Osteoblast (primary cell): ENCODE data around the gene APBB1IP. TPM values are rescaled to one million over a fixed set of nuclear protein-coding genes. Genes with fewer than 3 reads are reported as not detected.

Source experiments
- DNase-seq: peaks from one replicate; pipeline ENCODE4 v3.0.0; 2011; ENCODE audit warnings: low spot score, mixed read lengths; ENCODE audit not compliant: insufficient read length; ENCODE audit errors: missing footprints
- H2AFZ ChIP-seq: 2 replicates; pipeline ENCODE4 v1.6.0; 2011; ENCODE audit warnings: mild to moderate bottlenecking, low read length
- H3K27ac ChIP-seq: 2 replicates; pipeline ENCODE4 v1.5.1; 2011; ENCODE audit warnings: mild to moderate bottlenecking, low read depth, low read length, moderate library complexity
- H3K27me3 ChIP-seq: 2 replicates; pipeline ENCODE4 v1.6.0; 2012; ENCODE audit warnings: mild to moderate bottlenecking, control low read depth, inconsistent platforms, low read length, moderate library complexity; ENCODE audit not compliant: insufficient read depth
- H3K36me3 ChIP-seq: 2 replicates; pipeline ENCODE4 v1.5.1; 2011; ENCODE audit warnings: mild to moderate bottlenecking, low read length, control low read depth, moderate library complexity; ENCODE audit not compliant: insufficient read depth
- H3K4me1 ChIP-seq: 2 replicates; pipeline ENCODE4 v1.5.1; 2011; ENCODE audit warnings: mild to moderate bottlenecking, low read length, control low read depth, moderate library complexity; ENCODE audit not compliant: insufficient read depth
- H3K4me2 ChIP-seq: 2 replicates; pipeline ENCODE4 v1.6.0; 2011; ENCODE audit warnings: mild to moderate bottlenecking, low read length; ENCODE audit not compliant: insufficient read depth
- H3K4me3 ChIP-seq: fragments of 200-600 bp; sonication (generic); 3 replicates; pipeline ENCODE4 v1.5.1; 2012; ENCODE audit warnings: mild to moderate bottlenecking, low read length, inconsistent platforms; ENCODE audit not compliant: insufficient read depth
- H3K79me2 ChIP-seq: 2 replicates; pipeline ENCODE4 v1.6.0; 2012; ENCODE audit warnings: mild to moderate bottlenecking, low read length, control low read depth, inconsistent platforms; ENCODE audit not compliant: insufficient read depth
- H3K9me3 ChIP-seq: 2 replicates; pipeline ENCODE4 v1.5.1; 2011; ENCODE audit warnings: low read depth, low read length, control low read depth
- H4K20me1 ChIP-seq: 2 replicates; pipeline ENCODE4 v1.6.0; 2012; ENCODE audit warnings: mild to moderate bottlenecking, low read length, control low read depth; ENCODE audit not compliant: insufficient read depth
- CTCF ChIP-seq: IDR thresholded peaks from 2 replicates; pipeline ENCODE4 v1.5.1; 2011; ENCODE audit warnings: mild to moderate bottlenecking, low read depth, low read length, moderate library complexity; ENCODE audit errors: extremely low read depth
- total RNA-seq: library from RNA; depleted of rRNA; stranded (reverse); fragments of >200 nt; gene quantifications from 2 replicates; pipeline ENCODE4 v1.2.3, GENCODE V29; 2012

Gene APBB1IP
- total RNA-seq, 1 donor, result 14.8 TPM

GRCh38 chr10:26528048-26528447 lies 89.9 kb downstream of the APBB1IP start:
- no peak for DNase-seq
- H3K4me1 ChIP-seq, result no peaks in the 10 kb centered on the region
- H3K4me3 ChIP-seq, result no peak overlapping the region
- H3K27me3 ChIP-seq, result no peaks in the 10 kb centered on the region
- H3K36me3 ChIP-seq, result no peaks in the 10 kb centered on the region
- no peak overlapping the region for H3K27ac ChIP-seq
- no peaks in the 10 kb centered on the region for H3K9me3 ChIP-seq
- H3K79me2 ChIP-seq, result no peaks in the 10 kb centered on the region
- no peaks in the 10 kb centered on the region for H4K20me1 ChIP-seq
- TF ChIP-seq CTCF, result no peak
- no peak overlapping the region for H3K4me2 ChIP-seq
- no peak overlapping the region for H2AFZ ChIP-seq

- Histone ChIP-seq H3K4me3 (no peak overlapping the region), H3K79me2 (no peaks in the 10 kb centered on the region), H3K27me3 (no peaks in the 10 kb centered on the region), H3K36me3 (no peaks in the 10 kb centered on the region), H3K9me3 (no peaks in the 10 kb centered on the region), H4K20me1 (no peaks in the 10 kb centered on the region), H3K27ac (no peak overlapping the region), H2AFZ (no peak overlapping the region), H3K4me1 (no peaks in the 10 kb centered on the region), H3K4me2 (no peak overlapping the region)
- DNase-seq, result no peak
- no peak for TF ChIP-seq CTCF
Measured at GRCh38 chr10:26528715-26529393, 90.7 kb downstream of the APBB1IP start.

- no peak for DNase-seq
- Histone ChIP-seq H4K20me1 (no peaks in the 10 kb centered on the region), H2AFZ (no peak overlapping the region), H3K27ac (no peak overlapping the region), H3K27me3 (no peaks in the 10 kb centered on the region), H3K4me3 (no peak overlapping the region), H3K9me3 (no peaks in the 10 kb centered on the region), H3K4me2 (no peak overlapping the region), H3K4me1 (no peaks in the 10 kb centered on the region), H3K36me3 (no peaks in the 10 kb centered on the region), H3K79me2 (no peaks in the 10 kb centered on the region)
- TF ChIP-seq CTCF, result no peak
Measured at GRCh38 chr10:26534384-26534783, 96.2 kb downstream of the APBB1IP start.

GRCh38 chr10:26540601-26541000 lies 102.5 kb downstream of the APBB1IP start:
- Histone ChIP-seq H3K27me3 (no peaks in the 10 kb centered on the region), H2AFZ (no peak overlapping the region), H3K27ac (no peak overlapping the region), H3K79me2 (no peaks in the 10 kb centered on the region), H3K4me2 (no peak overlapping the region), H4K20me1 (no peaks in the 10 kb centered on the region), H3K4me1 (no peaks in the 10 kb centered on the region), H3K36me3 (no peaks in the 10 kb centered on the region), H3K4me3 (no peak overlapping the region), H3K9me3 (no peaks in the 10 kb centered on the region)
- no peak for DNase-seq
- no peak for TF ChIP-seq CTCF
